Panc1 (cell line): ENCODE measurements around the gene CD300LF.

Experiments used
- REST ChIP-seq, 2 experiments: IDR thresholded peaks; 2 replicates each; pipeline ENCODE4 v1.6.1; 2011 to 2012; ENCODE audit warnings: low read depth in 2 of 2, control low read depth in 1 of 2, low read length in 1 of 2, mild to moderate bottlenecking in 1 of 2, moderate library complexity in 1 of 2; ENCODE audit not compliant: insufficient read depth in 1 of 2
- SIN3A ChIP-seq: IDR thresholded peaks from 2 replicates; pipeline ENCODE4 v1.6.1; 2012; ENCODE audit warnings: low read depth, mild to moderate bottlenecking, low read length, moderate library complexity, borderline replicate concordance; ENCODE audit not compliant: insufficient read depth
- TF ChIP-seq, protein P1 (sequence below): fragments of 450-650 bp; IDR thresholded peaks from 2 replicates; pipeline ENCODE4 v1.5.1; 2017; ENCODE audit warnings: mild to moderate bottlenecking

GRCh38 chr17:74757931-74758847 is 45.5 kb upstream of the CD300LF start:
- TF ChIP-seq, protein P1, sequence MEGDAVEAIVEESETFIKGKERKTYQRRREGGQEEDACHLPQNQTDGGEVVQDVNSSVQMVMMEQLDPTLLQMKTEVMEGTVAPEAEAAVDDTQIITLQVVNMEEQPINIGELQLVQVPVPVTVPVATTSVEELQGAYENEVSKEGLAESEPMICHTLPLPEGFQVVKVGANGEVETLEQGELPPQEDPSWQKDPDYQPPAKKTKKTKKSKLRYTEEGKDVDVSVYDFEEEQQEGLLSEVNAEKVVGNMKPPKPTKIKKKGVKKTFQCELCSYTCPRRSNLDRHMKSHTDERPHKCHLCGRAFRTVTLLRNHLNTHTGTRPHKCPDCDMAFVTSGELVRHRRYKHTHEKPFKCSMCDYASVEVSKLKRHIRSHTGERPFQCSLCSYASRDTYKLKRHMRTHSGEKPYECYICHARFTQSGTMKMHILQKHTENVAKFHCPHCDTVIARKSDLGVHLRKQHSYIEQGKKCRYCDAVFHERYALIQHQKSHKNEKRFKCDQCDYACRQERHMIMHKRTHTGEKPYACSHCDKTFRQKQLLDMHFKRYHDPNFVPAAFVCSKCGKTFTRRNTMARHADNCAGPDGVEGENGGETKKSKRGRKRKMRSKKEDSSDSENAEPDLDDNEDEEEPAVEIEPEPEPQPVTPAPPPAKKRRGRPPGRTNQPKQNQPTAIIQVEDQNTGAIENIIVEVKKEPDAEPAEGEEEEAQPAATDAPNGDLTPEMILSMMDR = no peak
- no peak for TF ChIP-seq REST (IDR thresholded peaks at IDR 0.05; ENCODE audit: insufficient read depth in 1 of 2, low read depth in 2 of 2, low read length in 1 of 2)
- TF ChIP-seq SIN3A = no peak
